Left renal pelvis (tissue), 4 donors: ENCODE measurements around the gene CAMTA1. TPM values are rescaled to one million over a fixed set of nuclear protein-coding genes. Genes with fewer than 3 reads are reported as not detected.

ENCODE experiments used
- DNase-seq, 4 donors: peaks; one replicate each; pipeline ENCODE4 v3.0.0-alpha.2; 2013; ENCODE audit warnings: low read depth in 4 of 4, low spot score in 3 of 4
- polyA plus RNA-seq, 4 donors: library from polyadenylated mRNA; unstranded; fragments of 120-200 nt; gene quantifications; one replicate each; pipeline ENCODE4 v1.2.1, GENCODE V29; 2013; ENCODE audit not compliant: insufficient read length in 4 of 4

Gene CAMTA1
- polyA plus RNA-seq, 4 donors = 50.7 to 99.9 (median 87.8) TPM

DNA sequence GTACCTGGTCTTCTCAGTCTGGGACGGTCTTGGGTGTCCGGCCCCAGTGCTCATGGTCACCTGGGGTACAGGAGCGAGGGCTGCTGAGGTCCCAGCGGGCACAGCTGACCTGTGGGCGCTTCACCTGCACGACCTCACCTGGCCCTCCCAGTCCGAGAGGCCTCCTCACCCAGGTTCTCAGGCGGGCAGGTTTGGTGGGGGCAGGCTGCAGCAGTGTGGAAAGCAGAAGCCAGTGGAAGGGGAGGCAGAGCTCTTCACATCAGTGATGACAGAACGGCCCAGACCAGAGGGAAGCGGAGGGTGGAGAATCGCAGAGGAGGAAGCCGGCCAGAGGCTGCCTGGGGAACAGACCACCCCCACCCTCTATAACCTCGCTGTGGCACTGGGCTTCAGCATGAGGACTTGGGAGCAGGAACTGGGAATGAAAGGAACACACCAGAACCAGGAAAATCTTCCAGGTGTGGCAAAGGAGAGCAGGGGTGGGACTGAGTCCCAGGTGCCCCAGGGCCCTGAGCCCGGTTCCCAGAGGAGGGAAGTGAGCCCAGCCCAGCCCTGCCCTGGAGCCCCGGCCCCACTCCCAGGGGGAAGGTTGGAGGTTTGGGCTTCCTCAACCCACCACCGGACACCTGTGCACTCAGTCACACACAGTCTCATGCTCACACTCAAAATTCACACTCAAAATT lies 720.7 kb downstream of the CAMTA1 start:
- no peak for DNase-seq

DNA sequence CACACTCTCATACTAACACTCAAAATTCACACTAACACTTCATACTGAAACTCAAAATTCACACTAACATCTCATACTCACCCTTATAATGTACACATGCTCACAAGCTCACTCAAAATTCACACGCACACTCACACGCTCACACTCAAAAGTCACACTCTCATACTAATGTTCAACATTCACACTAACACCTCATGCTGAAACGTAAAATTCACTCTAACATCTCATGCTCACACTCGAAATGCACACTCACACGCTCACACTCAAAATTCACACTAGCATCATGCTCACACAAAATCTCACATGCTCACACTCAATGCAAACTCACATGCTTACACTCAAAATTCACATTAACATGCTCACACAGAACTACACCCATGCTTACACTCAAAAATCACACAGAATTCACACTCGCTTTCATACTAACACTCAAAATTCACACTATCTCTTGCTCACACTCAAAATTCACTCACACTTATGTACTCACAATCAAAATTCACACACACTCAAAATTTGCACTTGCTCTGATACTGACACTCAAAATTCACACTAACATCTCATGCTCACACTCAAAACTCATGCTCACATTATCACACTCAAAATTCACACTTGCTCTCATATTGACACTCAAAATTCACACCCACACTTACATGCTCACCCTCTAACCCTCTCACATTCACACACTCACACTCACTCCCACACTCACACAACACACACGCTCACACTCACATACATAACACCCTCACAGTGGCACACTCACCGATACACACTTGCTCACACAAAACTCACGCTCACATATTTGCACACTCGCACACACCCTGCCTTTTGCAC lies 721.4 kb downstream of the CAMTA1 start:
- no peak for DNase-seq

DNA sequence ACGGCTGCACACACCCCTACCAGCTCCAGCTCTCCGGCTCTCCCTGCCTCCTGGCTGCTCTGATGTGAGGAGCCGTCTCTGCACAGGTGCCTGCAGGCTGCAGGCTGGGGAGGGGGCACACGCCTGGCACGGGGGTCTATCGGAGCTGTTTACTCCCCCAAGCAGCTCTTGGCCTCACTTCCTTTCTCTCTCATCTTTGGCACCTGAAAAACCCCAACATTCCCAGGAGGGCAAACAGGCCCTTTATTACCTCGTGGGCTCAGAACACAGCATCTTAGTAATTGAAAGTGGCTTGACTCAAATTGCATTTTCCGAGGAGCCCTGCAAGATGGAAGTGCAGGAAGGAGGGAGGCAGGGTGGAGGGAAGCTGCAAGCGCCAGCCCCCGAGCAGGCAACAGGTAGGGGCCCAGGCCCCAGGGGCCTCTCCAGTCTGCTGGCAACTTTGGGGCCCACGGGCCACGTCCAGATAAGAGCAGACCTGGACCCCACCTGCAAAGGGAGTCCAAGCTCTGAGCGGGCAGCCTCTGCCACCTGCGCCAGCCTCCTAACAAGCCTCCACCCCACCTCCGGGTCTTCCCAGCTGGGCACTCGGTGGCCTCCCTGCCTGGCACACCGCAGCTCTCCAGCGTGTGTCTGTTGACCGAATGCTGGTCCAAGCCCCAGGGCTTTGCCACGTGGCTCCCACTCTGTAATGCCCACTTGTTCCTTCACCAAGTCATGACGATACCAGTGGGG lies 722.2 kb downstream of the CAMTA1 start:
- no peak for DNase-seq

DNA sequence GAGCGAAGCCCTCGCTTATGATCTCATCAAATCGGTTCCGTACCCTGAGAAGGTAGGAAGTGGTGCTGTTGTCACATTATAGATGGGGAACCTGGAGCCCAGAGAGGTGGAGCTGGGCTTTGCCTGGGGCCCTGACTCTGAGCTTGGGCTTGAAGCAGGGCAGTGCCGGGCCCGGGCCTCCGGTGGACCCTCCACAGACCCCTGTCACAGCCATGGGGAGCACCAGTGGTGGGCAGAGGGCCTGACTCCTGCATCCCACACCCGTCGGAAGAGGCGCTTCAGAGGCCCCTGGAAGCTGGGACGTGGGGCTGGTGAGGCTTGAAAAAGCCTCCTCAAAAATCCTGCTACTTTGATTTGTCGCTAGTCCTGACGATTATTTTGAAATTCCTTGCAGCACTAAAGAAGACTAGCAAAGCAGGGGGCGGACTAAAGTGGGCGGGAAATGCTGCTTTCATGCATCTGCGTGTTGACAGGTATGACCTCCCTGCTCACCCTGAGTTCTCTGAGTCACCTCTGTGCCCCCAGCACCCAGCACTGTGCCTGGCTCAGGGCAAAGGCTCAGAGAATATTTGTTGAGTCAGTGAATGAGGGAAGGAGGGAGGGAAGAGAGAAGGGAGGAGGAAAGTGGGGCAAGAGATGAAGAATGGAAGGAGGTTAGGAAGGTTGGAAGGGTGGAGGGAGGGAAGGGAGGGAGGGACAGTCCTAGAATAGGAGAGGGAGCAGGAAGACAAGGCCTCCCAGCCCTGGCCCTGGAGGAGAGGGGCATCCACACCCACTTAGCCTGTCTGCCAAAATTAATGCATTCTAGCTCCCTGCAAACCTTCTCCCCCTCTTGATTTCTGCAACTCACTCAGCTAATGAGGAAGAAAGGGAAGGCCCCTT lies 723.0 kb downstream of the CAMTA1 start:
- no peak for DNase-seq

DNA sequence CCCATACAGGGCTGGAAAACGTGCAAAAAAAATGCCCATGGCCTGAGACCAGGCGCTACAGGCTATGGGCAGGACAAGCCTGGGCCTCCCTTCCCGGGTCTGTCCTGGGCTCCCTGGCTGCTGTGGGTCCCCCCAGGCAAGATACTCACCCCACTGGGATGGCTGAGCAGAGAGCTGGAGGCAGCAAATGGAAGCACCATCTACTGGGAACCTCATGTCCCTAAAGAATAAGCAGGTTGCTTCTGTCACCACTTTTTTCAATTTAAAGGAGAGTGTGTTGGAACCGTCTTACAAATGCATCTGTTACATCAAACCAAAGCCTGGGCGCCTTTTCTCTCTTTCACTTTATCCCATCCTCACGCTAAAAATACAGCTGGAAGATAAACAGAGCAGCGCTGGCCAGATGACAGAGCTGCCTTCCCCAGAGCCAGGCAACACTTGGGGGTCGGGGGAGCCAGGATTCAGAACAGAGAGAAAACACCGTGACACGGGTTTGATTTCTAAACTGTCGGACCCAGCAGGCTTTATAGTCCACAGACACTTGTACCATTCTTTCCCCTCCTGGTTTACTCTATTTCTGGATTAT lies 723.8 kb downstream of the CAMTA1 start:
- no peak for DNase-seq

DNA sequence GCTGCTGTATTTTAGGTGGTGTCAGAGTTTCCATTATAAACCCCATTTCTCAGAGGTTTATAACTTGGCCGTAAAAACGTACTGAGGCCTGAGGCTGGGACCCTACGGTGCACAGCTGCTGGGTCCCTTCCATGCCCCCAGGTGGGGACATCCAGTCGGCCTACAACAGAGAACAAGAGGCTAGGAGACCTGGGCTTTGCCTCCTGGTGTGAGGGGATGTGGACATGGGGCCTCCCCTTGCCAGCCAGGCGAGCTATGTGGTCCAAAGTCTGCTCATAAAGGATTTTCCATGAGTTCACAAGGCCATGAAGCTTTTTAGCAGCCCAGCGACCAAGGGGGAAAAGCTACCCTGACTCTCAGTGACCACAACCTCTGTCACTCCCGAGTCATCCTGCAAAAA lies 724.3 kb downstream of the CAMTA1 start:
- DNase-seq = no peak

DNA sequence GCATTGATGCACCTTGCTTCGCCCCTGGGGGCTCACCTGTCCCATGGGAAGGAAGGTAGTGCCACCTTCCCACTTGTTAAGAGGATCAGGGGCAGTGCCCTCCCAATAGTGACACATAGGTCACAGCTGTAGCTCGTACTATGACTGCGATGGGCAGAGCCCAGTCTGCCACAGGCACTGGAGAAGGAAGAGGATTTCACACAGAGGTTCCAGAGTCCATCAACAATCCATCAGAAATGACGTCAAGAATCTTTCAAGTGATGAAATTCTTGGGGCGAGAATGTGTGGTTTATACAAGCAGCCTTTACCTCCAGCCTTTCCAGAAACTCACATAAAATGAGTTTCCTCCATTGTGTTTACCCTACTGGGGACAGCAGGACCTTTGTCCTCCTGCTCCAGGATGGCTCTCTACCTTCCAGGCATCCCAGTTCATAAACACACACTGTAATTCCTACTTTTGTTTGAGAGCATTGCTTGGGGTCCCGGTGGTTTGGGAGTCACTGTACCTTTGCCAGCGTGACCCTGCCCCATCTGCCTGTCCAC lies 725.2 kb downstream of the CAMTA1 start:
- DNase-seq = no peak

DNA sequence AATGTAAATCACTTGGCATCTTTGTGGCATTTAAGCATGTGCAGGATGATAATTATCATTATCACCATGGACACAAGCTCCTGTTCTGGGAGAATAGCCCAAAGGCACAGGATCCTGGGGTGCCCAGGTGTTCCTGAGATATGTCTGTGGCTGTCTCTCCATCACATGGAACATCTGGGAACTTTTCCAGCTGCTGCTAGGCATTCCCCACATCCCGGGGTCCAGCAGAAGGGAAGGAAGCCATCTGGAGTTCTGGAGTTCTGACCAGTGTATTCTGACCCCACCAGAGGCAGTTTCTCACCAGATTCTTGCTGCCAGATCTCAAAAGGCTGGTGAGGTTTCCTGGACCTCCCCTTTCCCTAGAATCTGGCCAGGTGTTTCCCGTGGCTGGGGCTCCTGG lies 726.1 kb downstream of the CAMTA1 start:
- DNase-seq = no peak

DNA sequence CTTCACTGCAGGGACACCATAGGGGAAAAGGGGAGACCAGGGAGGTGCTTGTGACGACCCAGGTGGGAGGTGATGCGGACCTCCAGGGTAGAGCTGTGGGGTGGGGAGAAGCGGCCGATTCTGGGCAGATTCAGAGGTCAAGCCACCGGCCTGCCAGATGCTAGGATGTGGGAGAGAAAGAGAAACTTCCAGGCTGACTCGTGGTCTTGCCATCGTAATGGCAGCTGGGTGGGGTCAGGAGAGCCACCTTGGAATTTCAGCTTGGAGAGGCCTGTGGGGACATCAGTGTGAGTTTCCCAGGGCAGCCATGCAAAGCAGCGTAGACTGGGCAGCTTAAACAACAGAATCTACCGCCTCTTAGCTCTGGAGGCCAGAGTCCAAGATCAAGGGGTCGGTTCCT lies 727.8 kb downstream of the CAMTA1 start:
- DNase-seq = no peak

DNA sequence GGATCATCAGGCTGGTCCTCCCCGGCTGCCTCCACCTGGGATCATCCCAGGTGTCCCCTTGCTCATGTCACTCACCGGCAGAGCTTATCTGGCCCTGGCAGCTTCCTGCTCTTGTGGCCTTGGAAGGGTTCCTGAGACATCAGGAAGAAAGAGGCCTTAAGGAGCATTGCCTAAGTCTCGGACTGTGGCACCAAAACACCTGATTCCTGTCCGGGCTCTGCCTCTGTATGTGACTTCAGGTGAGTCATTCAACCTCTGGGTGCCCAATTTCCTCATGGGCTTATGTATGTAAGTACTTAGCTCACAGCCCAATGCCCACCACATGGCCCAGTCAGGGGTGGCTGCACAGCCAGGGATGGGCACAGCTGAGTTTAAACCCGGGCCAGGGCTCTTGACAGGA lies 729.9 kb downstream of the CAMTA1 start:
- DNase-seq = no peak

DNA sequence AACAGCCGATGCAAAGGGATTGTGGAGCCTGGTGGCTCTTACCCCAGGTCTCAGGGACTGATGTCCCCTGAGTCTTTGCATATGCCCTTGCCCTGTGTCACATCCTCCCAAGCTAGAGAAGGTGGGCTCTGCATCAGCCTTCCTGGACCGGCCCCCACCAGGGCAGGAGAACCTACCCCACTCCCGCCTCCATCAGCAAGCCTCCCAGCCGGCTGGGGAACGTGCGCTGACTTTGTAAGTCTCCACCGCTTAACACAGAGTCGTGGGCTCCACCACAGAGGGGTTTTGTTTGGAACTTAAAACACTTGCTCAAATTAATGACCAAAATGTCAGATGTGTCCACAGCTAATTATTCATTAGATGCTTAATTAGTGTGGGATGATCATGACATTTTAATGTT lies 730.6 kb downstream of the CAMTA1 start:
- DNase-seq = no peak

DNA sequence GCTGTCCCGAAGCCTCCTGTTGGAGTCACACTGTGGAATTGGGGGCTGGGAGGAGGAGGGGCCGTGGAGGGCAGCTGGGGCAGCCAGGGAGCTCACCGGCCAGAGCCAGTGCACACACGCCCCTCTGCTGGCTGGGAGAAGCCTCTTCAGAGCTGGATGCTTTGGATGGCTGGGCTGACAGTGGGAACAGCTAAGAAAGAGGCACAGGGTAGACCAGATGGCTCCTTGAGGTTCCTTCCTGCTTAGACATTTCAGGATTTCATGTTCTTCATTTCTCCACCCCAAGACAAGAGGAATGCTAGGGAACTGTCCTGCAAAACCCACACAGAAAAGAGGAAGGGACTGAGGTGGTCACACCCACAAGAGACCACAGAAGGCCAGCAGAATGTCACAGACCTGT lies 731.1 kb downstream of the CAMTA1 start:
- no peak for DNase-seq

DNA sequence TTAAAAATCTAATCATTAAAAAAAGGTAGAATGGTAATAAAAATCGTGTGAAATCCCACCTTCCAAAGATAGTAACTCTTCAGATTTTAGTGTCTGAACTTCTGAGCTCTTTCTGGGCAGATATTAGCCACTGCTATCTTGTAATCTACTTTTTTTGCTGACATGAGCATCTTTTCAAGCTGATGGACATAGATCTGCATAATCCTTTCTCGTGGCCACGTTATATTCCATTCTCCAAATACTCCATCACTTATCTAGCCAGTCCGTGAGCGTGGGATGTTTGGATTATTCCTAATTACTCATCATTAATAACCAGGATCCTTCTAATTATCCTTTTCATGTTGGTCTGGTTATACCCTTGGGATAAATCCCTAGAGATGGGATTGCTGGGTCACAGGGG lies 731.7 kb downstream of the CAMTA1 start:
- no peak for DNase-seq

DNA sequence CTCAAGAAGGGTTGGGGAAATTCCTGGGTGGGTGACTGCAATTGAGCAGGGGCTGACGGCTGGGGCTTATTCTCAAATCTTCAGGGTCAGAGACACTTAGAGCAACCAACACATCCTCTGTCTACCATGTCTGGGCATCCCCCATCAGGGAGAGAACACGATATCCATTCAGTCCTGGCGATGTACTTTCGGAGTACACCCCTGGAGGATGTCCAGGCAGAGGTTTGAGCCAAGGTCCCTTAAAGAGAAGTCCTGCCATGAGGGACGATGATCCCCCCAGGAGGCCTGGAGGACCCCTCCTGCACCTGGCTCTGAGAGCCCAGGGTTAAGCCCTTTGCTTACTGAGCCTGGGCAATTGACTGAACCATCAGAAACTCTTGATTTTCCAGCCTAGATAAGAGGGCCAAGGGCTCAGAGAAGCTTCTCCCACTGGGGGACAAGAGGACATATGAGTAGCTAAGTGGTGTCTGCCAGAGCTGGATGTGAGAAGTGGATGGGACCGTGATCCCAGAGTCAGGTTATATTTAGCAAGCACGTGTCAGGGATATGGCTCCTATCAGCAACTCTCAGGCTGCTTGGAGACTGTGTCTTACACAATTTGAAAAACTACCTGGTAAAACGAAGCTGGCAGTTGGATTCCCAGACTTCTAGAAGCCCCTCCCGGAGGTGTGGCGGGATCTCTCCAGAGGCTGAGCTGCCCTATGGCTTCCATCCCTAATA lies 732.5 kb downstream of the CAMTA1 start:
- no peak for DNase-seq

DNA sequence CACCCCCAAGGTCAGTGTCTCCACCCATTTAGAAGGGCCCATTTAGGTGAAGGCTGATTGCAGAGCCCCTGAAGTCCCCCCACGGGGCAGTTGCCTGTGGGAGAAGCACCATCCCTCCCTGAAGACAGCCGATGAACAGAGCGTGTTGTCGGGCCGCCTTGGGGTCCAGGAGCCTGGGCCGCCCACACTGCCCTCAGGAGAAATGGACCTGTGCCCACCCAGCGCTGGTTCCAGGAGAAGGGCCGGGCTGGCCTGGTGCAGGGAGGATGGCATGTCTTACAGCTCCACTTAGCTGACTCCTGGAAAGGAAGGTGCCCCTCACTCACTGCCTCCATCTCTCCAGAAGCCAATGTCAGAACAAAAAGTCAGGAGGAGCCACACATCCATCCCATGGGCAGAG lies 733.2 kb downstream of the CAMTA1 start:
- DNase-seq = no peak

DNA sequence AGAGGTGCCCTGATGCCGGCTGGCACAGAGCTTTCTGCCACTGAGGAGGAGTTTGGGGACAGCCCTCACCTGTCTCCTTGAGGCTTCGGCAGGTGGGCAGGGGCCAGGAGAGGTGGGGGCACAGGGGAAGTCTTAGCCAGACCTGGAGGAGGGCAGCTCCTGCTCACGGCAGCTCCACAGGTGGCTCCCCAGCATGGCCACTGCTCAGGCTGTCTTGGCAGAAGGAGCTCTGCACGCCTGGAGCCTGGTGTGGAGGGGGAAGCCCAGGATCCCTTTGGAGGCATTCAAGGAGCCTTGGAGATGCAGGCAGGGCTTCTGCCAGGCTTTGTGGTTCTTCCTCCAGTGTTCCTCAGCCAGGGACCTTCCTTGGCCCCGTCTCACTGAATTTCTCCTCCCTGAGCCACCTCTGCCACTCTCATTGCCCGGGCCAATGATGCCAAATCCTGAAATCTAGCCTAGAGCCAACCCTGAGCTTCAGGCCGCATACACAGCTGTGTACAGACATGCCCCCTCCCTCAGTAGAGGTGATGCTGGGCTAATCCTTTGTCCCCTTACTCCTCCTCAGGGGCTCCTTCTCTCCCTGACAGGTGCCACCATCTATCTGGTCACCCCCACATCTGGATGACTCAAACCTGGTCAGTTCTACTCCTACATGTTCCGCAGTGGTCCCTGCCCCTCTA lies 734.1 kb downstream of the CAMTA1 start:
- no peak for DNase-seq

DNA sequence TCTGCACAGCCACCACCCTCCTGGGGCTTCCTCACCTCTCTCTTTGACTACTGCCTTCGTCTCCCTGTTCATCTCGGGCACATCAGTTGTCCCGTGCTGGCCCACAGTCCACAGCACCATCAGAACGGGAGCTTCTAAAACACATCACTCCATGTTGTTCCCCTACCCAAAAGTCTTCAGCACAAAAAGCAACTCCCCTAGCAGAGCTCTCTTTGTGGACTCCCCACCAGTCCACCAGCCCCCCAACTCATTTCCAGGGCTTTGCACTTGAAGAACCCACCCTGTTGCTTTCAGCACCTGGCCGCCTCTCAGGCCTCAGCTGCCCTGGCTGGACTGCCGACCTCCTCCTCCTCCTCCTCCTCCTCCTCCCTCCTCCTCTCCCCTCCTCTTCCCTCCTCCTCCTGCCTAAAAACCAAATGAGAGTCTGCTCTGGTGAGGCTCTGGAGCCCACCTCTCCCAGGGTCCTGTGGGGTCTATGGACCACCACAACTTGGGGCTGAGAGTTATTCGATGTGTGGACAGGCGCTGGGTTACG lies 734.7 kb downstream of the CAMTA1 start:
- DNase-seq = no peak

DNA sequence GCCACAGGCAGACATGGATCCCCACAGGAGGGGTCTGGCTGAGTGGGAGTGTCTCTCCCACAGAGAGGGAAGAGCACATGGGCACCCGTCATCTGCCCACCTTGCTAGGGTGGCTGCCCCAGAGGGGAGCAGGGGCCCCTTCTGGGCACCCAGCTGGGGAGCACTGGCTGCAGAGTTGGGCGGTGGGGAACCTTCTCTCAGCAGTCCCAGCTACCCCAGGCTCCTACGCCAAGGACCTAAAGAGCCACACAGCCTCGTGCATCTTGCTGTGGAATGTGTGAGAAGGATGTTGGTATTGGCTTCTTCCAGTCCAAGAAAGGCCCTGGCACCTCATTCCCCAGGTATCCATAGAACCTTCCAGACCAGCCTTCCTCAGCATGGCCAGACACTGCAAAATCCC lies 735.2 kb downstream of the CAMTA1 start:
- DNase-seq = no peak
